HG02981 (cell line): ENCODE results near the gene MAEA.

ENCODE experiments used
- ATAC-seq: cut with Tn5 transposase; IDR thresholded peaks from one replicate; pipeline ENCODE4 v1.9.1; 2021; ENCODE audit warnings: mild to moderate bottlenecking, moderate library complexity; ENCODE audit not compliant: unreplicated experiment

Gene MAEA

DNA sequence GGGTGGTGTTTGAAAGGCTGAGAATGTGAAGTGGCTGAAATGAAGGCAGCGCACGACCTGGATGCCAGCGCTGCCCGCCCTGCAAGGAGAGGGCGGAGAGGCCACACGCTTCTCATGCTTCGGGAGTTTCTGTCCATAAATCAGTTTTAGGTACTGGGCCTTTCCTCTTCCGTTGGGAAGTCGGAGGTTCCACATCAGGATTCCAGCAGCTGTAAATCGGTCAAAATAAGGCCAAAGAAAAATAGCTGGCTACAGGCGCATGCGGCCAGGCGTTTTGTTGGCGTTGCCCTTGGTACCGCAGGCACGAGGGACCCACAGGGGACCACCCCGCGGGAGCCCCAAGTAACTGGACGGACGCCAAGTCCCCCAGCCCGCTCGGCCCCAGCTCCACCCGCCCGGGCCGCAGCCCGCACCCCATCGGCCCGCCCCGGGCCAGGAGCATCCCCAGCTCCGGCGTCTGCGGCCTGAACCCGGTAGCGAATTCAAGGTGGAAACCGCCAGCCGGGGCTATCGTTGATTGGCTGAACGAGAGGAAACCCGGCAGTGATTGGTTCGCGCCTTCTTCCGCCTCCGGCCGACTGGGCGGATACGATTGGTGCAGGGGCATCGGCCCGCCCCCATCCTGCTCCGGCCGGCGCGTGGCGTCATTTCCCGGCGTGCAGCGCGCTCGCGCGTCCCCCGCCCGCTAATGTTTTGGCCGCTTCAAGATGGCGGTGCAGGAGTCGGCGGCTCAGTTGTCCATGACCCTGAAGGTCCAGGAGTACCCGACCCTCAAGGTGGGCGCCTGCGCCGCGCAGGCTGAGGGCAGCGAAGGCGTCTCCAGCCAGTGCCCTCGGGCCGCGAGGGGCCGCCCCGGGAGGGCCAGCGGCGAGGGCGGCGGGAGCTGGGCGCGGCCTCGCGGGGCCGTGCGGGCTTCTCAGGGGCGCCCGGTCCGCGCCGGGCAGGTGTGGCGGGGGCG, at the start of gene MAEA:
Gene MAEA, plus strand, starts transcription at position 685 of the 958 bp plus-strand sequence. Its CDS starts 23 bp downstream, at position 708.
- ATAC-seq, result peak; percentile 94

GRCh38 chr4:1239950-1240307, 49.8 kb upstream of the MAEA start:
- ATAC-seq, result no peak

DNA sequence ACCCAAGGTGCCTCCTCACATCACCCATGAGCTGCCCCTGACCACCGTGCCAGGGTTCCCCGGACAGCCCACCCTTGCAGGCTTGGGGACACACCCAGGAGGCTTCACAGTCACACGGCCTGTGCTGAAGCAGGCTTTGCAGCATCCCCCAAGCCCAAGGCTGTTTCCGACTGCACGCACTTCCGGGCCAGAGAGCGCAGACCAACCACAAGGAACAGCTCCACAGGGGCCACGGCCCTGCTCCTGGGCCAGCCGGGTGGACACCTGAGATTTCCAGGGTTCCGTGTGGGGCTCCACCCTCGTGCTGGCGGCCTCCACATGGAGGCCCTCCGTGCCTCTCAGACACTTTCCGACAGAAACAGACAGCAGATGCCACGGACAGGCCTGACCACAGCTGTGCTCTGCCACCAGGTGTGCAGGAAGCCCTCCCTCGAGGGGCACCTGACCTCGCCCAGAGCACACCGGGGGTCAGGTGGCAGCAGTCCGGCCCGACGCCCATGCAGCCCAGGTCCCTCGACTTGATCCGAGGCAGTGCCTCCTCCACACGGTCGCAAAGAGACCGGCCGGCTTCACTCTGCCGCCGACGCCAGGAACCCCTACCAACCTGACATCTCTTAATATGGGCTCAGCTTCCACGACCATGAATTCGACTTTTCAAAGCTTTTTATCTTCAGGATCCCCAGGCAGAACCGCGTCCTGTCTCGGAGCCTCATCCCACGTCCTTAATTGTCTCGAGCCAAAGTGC, 48.8 kb upstream of the MAEA start:
- ATAC-seq, result no peak

- ATAC-seq, result no peak
Observed at GRCh38 chr4:1241466-1241935, 48.2 kb upstream of the MAEA start.

- ATAC-seq, result no peak
Observed at GRCh38 chr4:1241936-1242505, 47.7 kb upstream of the MAEA start.

DNA sequence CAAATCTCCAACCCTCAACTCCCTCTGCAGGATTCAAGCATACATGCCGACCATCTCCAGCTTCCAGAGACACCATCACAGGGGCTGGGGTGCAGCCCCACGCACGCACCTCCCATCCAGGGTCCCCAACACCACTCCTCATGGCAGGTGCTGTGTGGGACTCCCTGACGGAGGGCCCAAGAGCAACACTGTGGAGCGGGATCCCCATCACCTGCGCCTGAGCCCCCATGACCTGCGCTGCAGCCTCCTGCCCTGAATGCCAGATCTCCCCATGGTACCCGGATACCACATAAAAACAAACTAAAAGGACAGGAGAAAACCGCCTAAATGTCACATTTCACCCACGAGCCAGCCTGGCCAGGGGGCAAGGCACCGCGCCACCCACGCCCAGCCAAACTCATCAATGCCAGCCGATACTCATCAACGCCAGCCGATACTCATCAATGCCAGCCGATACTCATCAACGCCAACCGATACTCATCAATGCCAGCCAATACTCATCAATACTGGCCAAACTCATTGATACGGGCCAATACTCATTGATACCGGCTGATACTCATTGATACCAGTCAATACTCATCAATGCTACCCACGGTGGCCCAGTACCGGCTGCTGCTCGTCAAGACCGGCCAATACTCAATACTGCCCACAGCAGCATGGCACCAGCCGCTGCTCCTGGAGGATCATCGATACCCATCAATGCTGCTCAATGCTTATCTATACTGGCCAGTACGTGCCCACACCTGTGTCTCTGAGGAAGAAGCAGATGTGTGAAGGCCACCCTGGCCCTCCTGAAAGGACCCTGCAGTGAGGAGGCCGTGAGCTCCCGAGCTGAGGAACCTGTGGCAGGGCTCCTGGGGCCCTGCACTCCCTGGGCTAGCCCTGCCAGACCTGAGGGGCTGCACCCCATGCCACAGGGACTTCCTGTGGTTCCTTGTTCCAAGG, 46.9 kb upstream of the MAEA start:
- no peak for ATAC-seq

DNA sequence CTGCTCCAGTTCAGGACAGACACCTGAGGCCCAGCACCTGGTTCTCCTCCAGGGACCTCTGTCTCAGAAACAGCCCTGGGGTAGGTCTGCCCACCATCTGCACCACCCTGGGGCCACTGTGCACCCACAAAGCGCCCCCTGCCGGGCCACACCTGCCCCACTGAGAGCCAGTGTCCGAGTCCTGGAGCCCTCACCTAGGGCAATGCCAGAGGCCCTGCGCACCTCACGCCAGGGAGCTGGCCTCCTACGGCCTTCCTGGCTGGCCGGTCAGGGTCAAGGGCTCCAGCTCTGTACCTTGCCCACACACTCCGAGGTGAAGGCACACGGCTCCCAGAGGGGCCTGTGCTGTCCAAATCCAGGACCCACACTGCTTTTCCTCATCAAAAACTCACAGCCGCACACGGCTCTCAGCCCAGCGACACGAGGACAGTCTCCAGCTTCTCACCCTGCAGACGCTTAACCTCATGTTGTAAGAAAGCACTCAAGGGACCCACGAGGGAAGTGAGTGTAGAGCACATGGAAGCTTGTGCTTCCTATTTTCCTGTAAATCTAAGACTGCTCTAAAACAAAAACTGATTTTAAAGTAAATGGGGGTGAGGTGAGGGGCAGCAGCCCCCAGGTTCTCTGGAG, 46.1 kb upstream of the MAEA start:
- ATAC-seq, result no peak

- no peak for ATAC-seq
Observed at GRCh38 chr4:1244081-1244977, 45.4 kb upstream of the MAEA start.

- ATAC-seq, result no peak
Observed at GRCh38 chr4:1244978-1245471, 44.7 kb upstream of the MAEA start.

GRCh38 chr4:1245481-1246051, 44.1 kb upstream of the MAEA start:
- ATAC-seq, result no peak

DNA sequence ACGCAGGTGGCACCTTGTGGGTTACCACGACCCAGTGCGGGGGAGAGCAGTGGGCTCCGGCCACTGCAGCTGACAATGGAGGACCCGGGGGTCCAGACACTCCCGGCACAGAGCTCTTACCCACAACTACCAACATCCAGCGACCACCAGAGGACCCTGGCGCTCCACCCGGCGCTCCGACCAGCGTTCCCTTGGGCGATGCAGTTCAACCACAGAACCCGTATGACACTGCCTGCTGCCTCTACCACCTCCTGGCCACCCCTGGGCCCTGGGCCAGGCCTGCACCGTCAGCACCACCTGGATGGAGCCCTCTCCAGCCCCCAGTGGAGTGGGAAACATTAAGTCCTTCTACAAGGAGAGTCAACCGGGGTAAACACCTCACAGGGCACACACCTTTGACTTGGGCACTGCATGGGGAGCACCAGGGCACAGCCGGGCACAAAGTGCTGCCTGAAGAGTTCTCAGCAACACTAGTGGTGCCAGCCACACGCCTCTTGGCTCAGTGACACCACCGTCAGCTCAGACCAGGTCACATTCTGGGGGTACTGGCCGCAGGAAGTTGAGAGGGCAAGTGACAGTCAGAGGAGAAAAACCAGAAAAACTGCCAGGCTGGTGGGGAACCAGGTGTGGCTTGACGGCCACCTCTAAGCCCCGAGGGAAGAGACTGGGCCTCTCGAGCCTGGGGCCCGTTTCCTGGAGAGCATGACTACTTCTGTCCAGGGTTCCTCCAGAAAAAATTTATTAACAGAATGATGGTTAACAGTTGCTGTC, 43.4 kb upstream of the MAEA start:
- ATAC-seq, result no peak

DNA sequence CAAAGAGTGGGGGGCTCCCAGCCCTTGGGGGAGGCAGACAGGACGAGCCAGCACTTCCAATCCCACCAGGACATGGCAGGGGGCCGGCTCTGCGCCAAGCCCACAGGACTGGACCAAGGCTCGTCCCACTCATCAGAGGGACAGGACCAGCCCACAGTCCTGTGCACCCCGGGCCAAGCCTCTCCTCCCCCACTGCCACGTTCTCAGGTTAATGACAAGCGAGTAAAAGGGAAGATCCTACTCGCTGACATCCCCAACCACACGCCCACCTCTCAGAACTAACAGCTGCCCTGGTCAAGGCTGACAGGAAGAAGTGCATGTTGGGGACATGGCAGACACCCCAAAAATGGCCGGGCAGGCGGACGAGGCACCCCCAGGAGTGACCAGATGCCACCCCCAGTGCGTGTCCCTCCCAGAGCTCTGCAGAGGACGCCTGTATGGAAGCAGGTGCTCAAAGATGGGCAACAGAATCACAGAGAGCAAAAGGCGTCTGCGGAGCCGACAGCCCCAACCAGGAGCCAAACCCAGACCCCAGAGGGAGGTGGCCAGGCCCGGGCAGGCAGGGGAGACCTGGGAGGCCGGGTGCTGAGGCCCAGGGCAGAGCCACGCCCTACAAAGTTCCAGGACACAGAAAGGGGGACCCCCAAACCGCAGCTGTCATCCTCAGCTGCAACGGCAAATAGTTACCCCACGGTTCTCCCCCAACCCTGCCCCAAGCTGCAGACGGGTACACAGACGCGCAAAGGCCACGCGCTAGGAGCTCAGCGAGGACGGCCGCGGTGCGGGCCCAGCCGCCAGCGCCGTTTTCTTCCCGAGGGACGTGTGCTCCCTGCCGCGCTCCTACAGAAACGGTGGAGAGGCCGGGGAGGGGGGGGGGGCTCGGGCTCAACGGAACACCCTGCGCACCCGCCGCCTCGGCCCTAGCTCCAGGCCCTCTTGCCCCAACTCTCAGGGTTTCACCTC, 42.5 kb upstream of the MAEA start:
- ATAC-seq, result no peak

DNA sequence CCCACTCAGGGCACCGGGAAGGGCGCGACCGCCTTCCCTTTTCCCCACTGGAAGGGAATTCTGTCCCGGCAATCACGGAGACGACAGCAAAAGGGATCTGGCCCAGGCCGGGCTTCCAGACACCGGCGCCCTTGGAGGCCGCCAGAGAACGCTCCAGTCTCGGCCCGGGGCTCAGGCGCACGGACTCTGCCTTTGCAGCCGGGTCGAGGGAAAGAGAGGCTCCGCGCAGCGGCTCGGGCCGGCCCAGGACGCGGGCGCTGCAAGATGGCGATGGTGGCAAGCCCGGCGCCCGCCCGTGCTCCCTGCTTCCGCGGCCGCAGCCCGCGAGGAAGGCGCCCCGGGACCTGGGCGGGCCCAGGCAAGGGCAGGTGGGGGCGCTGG, 41.8 kb upstream of the MAEA start:
- ATAC-seq, result peak; percentile 13

DNA sequence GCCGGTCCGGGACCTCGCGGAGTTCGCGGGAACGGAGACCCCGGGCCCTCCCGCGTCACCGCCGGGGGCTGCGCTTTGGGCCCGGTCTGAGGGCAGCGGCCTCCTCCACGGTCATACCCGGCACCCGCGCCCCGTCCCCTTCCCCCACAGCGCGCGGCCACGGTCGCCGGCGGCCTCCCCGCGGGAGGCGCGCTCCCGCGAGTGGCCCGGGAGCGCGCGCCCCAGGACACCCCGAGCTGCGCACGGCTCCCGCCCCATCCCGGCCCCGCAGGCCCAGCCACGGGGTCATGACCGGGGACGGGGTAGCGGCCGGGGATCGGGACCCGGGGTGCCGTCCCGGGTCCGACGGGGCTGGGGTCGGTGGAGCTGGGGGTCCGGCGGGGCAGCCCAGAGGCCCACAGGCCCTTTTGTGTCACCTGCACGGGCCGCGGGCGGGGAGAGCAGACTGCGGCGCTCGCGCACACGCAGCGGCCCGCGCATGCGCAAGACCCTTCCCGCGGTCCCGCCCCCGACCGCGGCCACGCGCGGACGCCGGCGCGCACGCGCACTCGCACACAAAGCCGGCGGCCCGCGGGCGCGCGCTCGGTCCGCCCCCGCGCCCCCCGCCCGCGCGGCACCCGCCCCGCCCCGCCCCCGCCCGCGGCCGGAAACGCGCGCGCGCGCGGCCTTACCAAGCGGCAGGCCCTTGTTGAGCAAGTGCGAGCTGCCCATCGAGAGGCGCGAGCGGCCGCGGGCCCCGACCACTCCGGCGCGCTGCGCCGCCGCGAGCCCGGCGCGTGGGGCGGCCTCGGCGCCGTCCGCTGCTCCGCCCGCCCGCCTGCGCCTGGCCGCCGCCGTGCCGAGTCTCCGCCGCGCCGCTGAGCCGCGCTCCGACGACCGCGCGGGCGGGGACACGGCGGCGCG, 41.2 kb upstream of the MAEA start, which contains the start of gene CTBP1:
Gene CTBP1, minus strand, starts transcription at position 886 of the 903 bp plus-strand sequence. CDS start 7,799 bp downstream, outside the sequence.
- ATAC-seq, result peak; percentile 37

DNA sequence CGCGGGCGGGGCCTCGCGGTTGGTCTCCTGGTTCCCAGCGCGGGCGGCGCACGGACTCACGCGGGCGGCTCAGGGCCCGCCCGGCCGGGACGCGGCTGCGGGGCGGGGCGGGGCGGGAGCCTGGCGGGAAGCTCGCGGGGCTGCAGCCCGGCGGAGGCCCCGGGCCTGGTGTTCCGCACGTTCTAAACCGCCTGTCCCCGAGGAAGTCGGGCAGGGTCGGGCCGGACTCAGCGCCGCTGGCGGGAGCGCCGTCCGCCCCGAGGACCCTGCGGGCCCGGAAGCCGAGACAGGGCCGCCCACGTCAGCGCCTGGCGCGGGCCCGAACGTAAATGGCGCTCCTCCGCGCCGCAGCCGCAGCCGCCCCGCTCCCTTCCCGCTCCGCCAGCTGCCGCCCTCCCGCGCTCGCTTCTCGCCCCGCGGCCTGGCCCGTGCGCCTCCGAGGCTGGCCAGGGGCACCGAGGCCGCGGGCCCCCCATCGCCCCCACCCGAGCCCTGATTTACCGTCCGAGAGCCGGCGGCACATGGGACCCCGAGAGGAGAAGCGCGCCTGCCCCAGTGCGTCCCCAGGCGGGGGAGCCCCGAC, 40.5 kb upstream of the MAEA start:
- ATAC-seq, result peak; percentile 52
